Hepatocyte (in vitro differentiated cells): ENCODE data around the gene PIK3R5. TPM values are rescaled to one million over a fixed set of nuclear protein-coding genes. Genes with fewer than 3 reads are reported as not detected.

Experiments used
- DNase-seq: peaks from one replicate; pipeline ENCODE4 v3.0.0-alpha.2; 2016; ENCODE audit warnings: low spot score
- H2AFZ ChIP-seq: fragments of 200-600 bp; sonication (generic); 2 replicates; pipeline ENCODE4 v1.6.0; 2016; ENCODE audit warnings: antibody characterized with exemption, mild to moderate bottlenecking
- H3K27ac ChIP-seq: fragments of 200-600 bp; sonication (generic); 2 replicates; pipeline ENCODE4 v1.5.1; 2016; ENCODE audit warnings: mild to moderate bottlenecking
- H3K27me3 ChIP-seq: fragments of 200-600 bp; sonication (generic); 2 replicates; pipeline ENCODE4 v1.6.1; 2016
- H3K36me3 ChIP-seq: fragments of 200-600 bp; sonication (generic); replicated peaks from 2 replicates; pipeline ENCODE4 v1.5.1; 2016; ENCODE audit warnings: low read depth; ENCODE audit not compliant: insufficient read depth
- H3K4me1 ChIP-seq: fragments of 200-600 bp; sonication (generic); 2 replicates; pipeline ENCODE4 v1.5.1; 2016; ENCODE audit warnings: mild to moderate bottlenecking, moderate library complexity; ENCODE audit not compliant: insufficient read depth
- H3K4me2 ChIP-seq: fragments of 200-600 bp; sonication (generic); 2 replicates; pipeline ENCODE4 v1.6.0; 2016
- H3K4me3 ChIP-seq: fragments of 200-600 bp; sonication (generic); 2 replicates; pipeline ENCODE4 v1.5.1; 2016; ENCODE audit warnings: mild to moderate bottlenecking
- H3K79me2 ChIP-seq: fragments of 200-600 bp; sonication (generic); 2 replicates; pipeline ENCODE4 v1.6.0; 2017; ENCODE audit warnings: mild to moderate bottlenecking
- H3K9me2 ChIP-seq: fragments of 200-600 bp; sonication (generic); replicated peaks from 2 replicates; pipeline ENCODE4 v1.6.0; 2017; ENCODE audit warnings: mild to moderate bottlenecking; ENCODE audit not compliant: insufficient read depth
- H3K9me3 ChIP-seq: fragments of 200-600 bp; sonication (generic); 2 replicates; pipeline ENCODE4 v1.5.1; 2016; ENCODE audit warnings: low read depth, mild to moderate bottlenecking
- H4K20me1 ChIP-seq: fragments of 200-600 bp; sonication (generic); 2 replicates; pipeline ENCODE4 v1.6.0; 2016; ENCODE audit warnings: mild to moderate bottlenecking; ENCODE audit not compliant: insufficient read depth, poor library complexity, severe bottlenecking
- CTCF ChIP-seq: fragments of 200-600 bp; sonication (generic); IDR thresholded peaks from 2 replicates; pipeline ENCODE4 v1.5.1; 2016; ENCODE audit warnings: antibody characterized with exemption, mild to moderate bottlenecking; ENCODE audit not compliant: poor library complexity
- EZH2 ChIP-seq: fragments of 200-600 bp; sonication (generic); IDR thresholded peaks from 2 replicates; pipeline ENCODE4 v1.6.1; 2016; ENCODE audit warnings: antibody characterized with exemption, mild to moderate bottlenecking, borderline replicate concordance
- EZH2phosphoT487 ChIP-seq: fragments of 200-600 bp; sonication (generic); IDR thresholded peaks from one replicate; pipeline ENCODE4 v1.6.1; 2018; ENCODE audit warnings: antibody characterized with exemption, mild to moderate bottlenecking, low read depth, moderate library complexity; ENCODE audit not compliant: unreplicated experiment, severe bottlenecking
- WGBS: methylation state at CpG from one replicate; pipeline ENCODE4 v1.1.6; 2016; ENCODE audit warnings: low lambda C conversion rate; ENCODE audit errors: missing lambda C conversion rate; 5-methylcytosine and 5-hydroxymethylcytosine counted together
- polyA plus RNA-seq: library from polyadenylated mRNA; unstranded; fragments of >200 nt; fragmentation: Nextera tagmentation; extraction: Ambion mirVana; gene quantifications from 2 replicates; pipeline ENCODE4 v1.2.1, GENCODE V29; 2016
- total RNA-seq: library from RNA; depleted of rRNA; stranded (reverse); fragments of >200 nt; gene quantifications from 2 replicates; pipeline ENCODE4 v1.2.3, GENCODE V29; 2014

Gene PIK3R5
- total and polyA plus RNA-seq, 2 experiments from 2014 or later = 2.6 TPM; not detected in 1

GRCh38 chr17:8969901-8970300, 4.4 kb upstream of the PIK3R5 start:
- no peak for DNase-seq
- no peaks in the 10 kb centered on the region for H3K79me2 ChIP-seq
- 87% methylated on average over 2 of the region's 2 CpGs for whole genome bisulfite sequencing
- no peaks in the 10 kb centered on the region for H3K9me3 ChIP-seq
- H3K4me1 ChIP-seq = no peaks in the 10 kb centered on the region
- H3K4me3 ChIP-seq = no peak overlapping the region
- H3K27ac ChIP-seq = no peak overlapping the region
- no peaks in the 10 kb centered on the region for H4K20me1 ChIP-seq
- H3K4me2 ChIP-seq = no peak overlapping the region
- no peaks in the 10 kb centered on the region for H3K36me3 ChIP-seq
- H3K27me3 ChIP-seq = peaks cover 34% of the 10 kb centered on the region
- no peak for TF ChIP-seq CTCF
- TF ChIP-seq EZH2phosphoT487 = no peak
- TF ChIP-seq EZH2 = no peak
- no peaks in the 10 kb centered on the region for H3K9me2 ChIP-seq
- no peak overlapping the region for H2AFZ ChIP-seq

- Histone ChIP-seq H3K27me3 (peaks cover 48% of the 10 kb centered on the region), H3K4me1 (no peaks in the 10 kb centered on the region), H3K9me2 (no peaks in the 10 kb centered on the region), H3K27ac (no peak overlapping the region), H3K9me3 (no peaks in the 10 kb centered on the region), H2AFZ (no peak overlapping the region), H4K20me1 (no peaks in the 10 kb centered on the region), H3K79me2 (no peaks in the 10 kb centered on the region), H3K4me2 (no peak overlapping the region), H3K4me3 (no peak overlapping the region), H3K36me3 (no peaks in the 10 kb centered on the region)
- no peak for DNase-seq
- WGBS = 91% methylated on average over 3 of the region's 3 CpGs
- TF ChIP-seq EZH2phosphoT487 (no peak), EZH2 (no peak), CTCF (no peak)
Measured at GRCh38 chr17:8968503-8968902, 3.0 kb upstream of the PIK3R5 start.

DNA sequence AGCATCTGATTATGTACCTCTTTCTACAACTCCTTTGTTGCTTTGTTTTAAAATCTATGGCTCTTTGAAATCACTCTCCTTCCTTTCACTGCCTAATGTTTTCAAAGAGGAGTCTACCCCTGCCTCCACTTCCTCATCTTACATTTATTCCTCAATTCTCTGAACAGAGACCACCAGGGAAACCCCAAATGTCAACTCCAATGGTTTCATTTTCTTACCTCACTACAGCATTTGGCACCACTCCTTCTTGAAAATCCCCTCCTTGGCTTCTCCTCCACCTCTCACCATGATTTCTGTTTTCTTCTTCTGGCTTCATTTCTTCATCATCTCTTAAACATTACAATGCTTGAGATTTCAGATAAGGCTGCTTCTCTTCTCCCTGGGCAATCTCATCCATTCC, 2.4 kb upstream of the PIK3R5 start:
- H3K27ac ChIP-seq = no peak overlapping the region
- H2AFZ ChIP-seq = no peak overlapping the region
- H3K9me3 ChIP-seq = no peaks in the 10 kb centered on the region
- H3K36me3 ChIP-seq = no peaks in the 10 kb centered on the region
- H3K27me3 ChIP-seq = peaks cover 55% of the 10 kb centered on the region
- H3K4me3 ChIP-seq = no peak overlapping the region
- no peak overlapping the region for H3K4me2 ChIP-seq
- no peaks in the 10 kb centered on the region for H3K4me1 ChIP-seq
- no peak for DNase-seq
- H3K79me2 ChIP-seq = no peaks in the 10 kb centered on the region
- no peaks in the 10 kb centered on the region for H3K9me2 ChIP-seq
- H4K20me1 ChIP-seq = no peaks in the 10 kb centered on the region
- no peak for TF ChIP-seq CTCF
- no peak for TF ChIP-seq EZH2
- no peak for TF ChIP-seq EZH2phosphoT487

DNA sequence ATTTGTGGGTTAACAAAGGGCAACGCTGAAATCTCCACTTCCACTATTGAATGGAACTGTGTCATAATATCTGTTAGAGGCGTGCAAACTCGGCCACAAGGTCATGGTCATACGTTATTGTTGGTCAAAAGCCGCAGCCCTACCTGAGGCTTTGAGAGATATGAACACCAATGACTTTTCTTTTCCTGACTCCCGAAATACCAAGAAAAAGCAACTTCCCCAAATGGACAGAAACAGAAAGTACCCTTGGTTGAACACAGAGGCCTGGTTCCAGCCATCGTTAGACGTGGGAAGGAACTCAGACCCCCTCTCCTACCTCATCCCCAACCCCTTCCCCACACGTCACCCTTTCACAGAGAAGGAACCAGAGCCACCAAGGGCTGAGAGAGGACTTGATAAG, 1.4 kb upstream of the PIK3R5 start:
- H3K9me2 ChIP-seq = no peaks in the 10 kb centered on the region
- H3K4me1 ChIP-seq = no peaks in the 10 kb centered on the region
- 81% methylated on average over 9 of the region's 9 CpGs for WGBS
- H3K9me3 ChIP-seq = no peaks in the 10 kb centered on the region
- no peaks in the 10 kb centered on the region for H3K36me3 ChIP-seq
- no peak overlapping the region for H3K4me2 ChIP-seq
- H4K20me1 ChIP-seq = no peaks in the 10 kb centered on the region
- no peak overlapping the region for H3K4me3 ChIP-seq
- no peaks in the 10 kb centered on the region for H3K79me2 ChIP-seq
- H2AFZ ChIP-seq = no peak overlapping the region
- no peak overlapping the region for H3K27ac ChIP-seq
- H3K27me3 ChIP-seq = peaks cover 64% of the 10 kb centered on the region
- no peak for DNase-seq
- TF ChIP-seq EZH2phosphoT487 (no peak), EZH2 (no peak), CTCF (no peak)
